ENCODE results near the gene VWA7.

The VWA7 gene

DNA sequence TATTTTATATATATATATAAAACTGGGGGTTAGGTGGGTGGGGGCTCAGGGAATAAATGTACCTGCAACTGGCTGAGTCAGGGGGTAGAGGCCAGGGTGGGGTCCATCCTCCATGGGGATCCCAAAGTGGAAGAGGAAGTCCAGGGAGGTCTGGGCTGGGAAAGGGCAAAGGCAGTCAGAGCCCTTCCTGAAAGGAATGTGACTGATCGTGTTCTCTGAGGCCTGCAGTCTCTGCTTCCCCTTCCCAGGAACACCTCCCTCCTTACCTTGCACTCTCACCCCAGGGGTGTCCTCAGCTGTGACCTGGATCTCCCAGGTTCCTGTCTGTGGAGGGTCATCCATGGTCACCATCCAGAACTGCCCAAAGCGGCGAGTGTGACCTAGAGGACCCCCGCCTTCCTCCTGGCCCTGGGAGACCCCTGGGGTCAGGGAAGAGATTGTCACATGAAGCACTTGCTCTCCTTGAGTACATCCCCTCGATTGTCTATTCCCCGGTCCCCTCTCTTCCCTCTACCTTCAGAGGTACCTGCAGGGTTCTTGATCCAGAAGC is 10.0 kb downstream of the VWA7 start:
- Histone ChIP-seq H3K36me3 (ENCODE audit: control insufficient read depth, insufficient read depth, low read length) (peaks cover 5% of the 10 kb centered on the region), H3K4me3 (replicated peaks; ENCODE audit: low read depth, low read length) (no peak overlapping the region), H3K27me3 (replicated peaks; ENCODE audit: control insufficient read depth, insufficient read depth, low read length) (no peaks in the 10 kb centered on the region)
- TF ChIP-seq, protein P1, sequence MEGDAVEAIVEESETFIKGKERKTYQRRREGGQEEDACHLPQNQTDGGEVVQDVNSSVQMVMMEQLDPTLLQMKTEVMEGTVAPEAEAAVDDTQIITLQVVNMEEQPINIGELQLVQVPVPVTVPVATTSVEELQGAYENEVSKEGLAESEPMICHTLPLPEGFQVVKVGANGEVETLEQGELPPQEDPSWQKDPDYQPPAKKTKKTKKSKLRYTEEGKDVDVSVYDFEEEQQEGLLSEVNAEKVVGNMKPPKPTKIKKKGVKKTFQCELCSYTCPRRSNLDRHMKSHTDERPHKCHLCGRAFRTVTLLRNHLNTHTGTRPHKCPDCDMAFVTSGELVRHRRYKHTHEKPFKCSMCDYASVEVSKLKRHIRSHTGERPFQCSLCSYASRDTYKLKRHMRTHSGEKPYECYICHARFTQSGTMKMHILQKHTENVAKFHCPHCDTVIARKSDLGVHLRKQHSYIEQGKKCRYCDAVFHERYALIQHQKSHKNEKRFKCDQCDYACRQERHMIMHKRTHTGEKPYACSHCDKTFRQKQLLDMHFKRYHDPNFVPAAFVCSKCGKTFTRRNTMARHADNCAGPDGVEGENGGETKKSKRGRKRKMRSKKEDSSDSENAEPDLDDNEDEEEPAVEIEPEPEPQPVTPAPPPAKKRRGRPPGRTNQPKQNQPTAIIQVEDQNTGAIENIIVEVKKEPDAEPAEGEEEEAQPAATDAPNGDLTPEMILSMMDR (IDR thresholded peaks at IDR 0.05; ENCODE audit: insufficient read depth, low read length, poor library complexity, severe bottlenecking), result no peak
- DNase-seq (ENCODE audit: extremely low read depth, insufficient read length), result no peak

DNA sequence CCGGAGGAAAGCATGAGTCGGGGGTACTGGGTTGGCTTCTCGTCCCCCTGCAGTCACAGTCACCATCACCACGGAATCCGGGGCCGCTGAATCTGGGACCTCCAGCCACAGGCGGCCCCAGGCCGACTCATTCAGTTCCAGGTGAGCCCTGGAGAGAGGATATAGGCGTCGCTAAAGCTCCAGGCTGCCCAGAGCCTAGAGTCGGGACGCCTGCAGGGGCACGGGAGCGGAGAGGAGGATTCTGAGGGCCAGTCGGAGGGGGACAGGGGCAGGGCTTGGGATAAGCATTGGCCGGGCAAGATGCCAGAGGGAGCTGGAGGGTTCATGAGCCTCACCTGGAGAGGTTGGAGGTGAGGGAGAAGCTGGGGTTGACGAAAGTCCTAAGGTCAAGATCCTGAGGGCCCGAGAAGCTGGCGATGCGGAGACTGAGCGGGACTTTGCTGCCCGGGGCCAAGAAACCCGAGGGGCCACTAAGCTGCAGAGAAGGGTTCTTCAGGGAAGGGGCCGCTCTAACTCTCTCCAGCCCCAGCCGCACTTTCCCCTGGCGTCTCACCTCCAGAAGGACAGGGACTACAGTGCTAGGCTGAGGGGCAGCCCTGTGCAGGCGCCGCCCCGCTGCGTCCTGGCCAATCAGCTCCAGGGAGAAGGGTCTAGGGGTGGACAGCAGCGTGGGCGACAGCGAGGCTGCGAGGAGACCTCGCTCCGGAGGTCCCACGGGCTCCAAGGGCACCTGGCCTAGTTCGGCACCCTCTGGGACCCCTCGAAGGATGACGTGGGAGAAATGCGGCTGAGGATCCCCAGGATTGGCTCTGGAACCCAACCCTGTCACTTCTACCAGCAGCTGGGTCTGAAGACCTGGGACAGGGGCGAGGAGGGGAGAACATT is 11.0 kb downstream of the VWA7 start:
- no peak for DNase-seq (ENCODE audit: extremely low read depth, insufficient read length)
- no peaks in the 10 kb centered on the region for H3K27me3 ChIP-seq (replicated peaks; ENCODE audit: control insufficient read depth, insufficient read depth, low read length)
- H3K36me3 ChIP-seq (ENCODE audit: control insufficient read depth, insufficient read depth, low read length), result peaks cover 12% of the 10 kb centered on the region
- TF ChIP-seq, protein P1 (IDR thresholded peaks at IDR 0.05; ENCODE audit: insufficient read depth, low read length, poor library complexity, severe bottlenecking), result no peak
- no peak overlapping the region for H3K4me3 ChIP-seq (replicated peaks; ENCODE audit: low read depth, low read length)

GRCh38 chr6:31765559-31765909 is 11.6 kb downstream of the VWA7 start:
- H3K4me3 ChIP-seq (replicated peaks; ENCODE audit: low read depth, low read length), result no peak overlapping the region
- peaks cover 16% of the 10 kb centered on the region for H3K36me3 ChIP-seq (ENCODE audit: control insufficient read depth, insufficient read depth, low read length)

GRCh38 chr6:31764198-31764597 is 12.9 kb downstream of the VWA7 start:
- no peak for DNase-seq (ENCODE audit: extremely low read depth, insufficient read length)
- Histone ChIP-seq H3K4me3 (replicated peaks; ENCODE audit: low read depth, low read length) (no peak overlapping the region), H3K27me3 (replicated peaks; ENCODE audit: control insufficient read depth, insufficient read depth, low read length) (no peaks in the 10 kb centered on the region), H3K36me3 (ENCODE audit: control insufficient read depth, insufficient read depth, low read length) (peaks cover 21% of the 10 kb centered on the region)
- TF ChIP-seq, protein P1 (IDR thresholded peaks at IDR 0.05; ENCODE audit: insufficient read depth, low read length, poor library complexity, severe bottlenecking), result no peak

More at GRCh38 chr6:31765559-31765909, 11.6 kb downstream of the VWA7 start:
- H3K27me3 ChIP-seq (replicated peaks; ENCODE audit: control insufficient read depth, insufficient read depth, low read length), result no peaks in the 10 kb centered on the region
- TF ChIP-seq, protein P1 (IDR thresholded peaks at IDR 0.05; ENCODE audit: insufficient read depth, low read length, poor library complexity, severe bottlenecking), result no peak
- no peak for DNase-seq (ENCODE audit: extremely low read depth, insufficient read length)

DNA sequence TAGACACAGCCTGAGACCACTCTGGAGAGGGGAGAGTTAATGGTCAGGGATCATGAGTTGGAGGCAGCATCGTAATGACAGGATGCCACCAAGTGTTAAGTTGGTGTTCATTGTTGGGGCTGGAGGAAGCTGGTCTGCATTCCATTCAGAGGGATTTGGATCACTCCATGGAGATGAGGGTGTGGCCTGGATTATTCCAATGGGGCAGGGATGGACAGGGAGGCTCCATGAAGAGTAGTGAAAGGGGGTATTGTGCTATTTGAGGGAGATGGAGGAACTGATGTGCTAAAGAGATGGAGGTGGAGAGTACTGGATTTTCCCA is 13.5 kb downstream of the VWA7 start:
- DNase-seq (ENCODE audit: extremely low read depth, insufficient read length), result no peak
- Histone ChIP-seq H3K4me3 (replicated peaks; ENCODE audit: low read depth, low read length) (no peak overlapping the region), H3K27me3 (replicated peaks; ENCODE audit: control insufficient read depth, insufficient read depth, low read length) (no peaks in the 10 kb centered on the region), H3K36me3 (ENCODE audit: control insufficient read depth, insufficient read depth, low read length) (peaks cover 21% of the 10 kb centered on the region)
- TF ChIP-seq, protein P1 (IDR thresholded peaks at IDR 0.05; ENCODE audit: insufficient read depth, low read length, poor library complexity, severe bottlenecking), result no peak
